HCT116 (cell line): ENCODE measurements around the gene ARHGEF1. TPM values are rescaled to one million over a fixed set of nuclear protein-coding genes. Genes with fewer than 3 reads are reported as not detected.

Experiments
- ATAC-seq: fragments of 200-7000 bp; cut with Tn5 transposase; 2 replicates; pipeline ENCODE4 v1.9.1; 2020; ENCODE audit warnings: mild to moderate bottlenecking, moderate library complexity
- BruUV-seq: library from RNA; stranded (reverse); fragments of 400-500 nt; replicated peaks from 2 replicates; lab custom pipeline; 2021; lab: Mats Ljungman, UMichigan
- CTCF ChIA-PET: fragments of 300-600 bp; sonication (Branson Sonifier 250); formaldehyde crosslinking; loops from one replicate; lab custom pipeline; 2021; ENCODE audit warnings: antibody characterized with exemption; lab: Charles Lee
- POLR2A ChIA-PET: fragments of 300-600, 350-600 bp; sonication (Branson Sonifier 250); formaldehyde crosslinking; loops from one replicate; lab custom pipeline; 2021; ENCODE audit warnings: antibody characterized with exemption; lab: Charles Lee
- RAD21 ChIA-PET, 2 experiments: fragments of 300-600 bp; sonication (Branson Sonifier 250); formaldehyde crosslinking; loops; one replicate each; lab custom pipeline; 2023; ENCODE audit warnings: low total read pairs in 2 of 2; ENCODE audit not compliant: uncharacterized antibody in 2 of 2, unreplicated experiment in 2 of 2, low non-redundant PET in 1 of 2; lab: Charles Lee
- DNase-seq: peaks from one replicate; pipeline ENCODE4 v3.0.0-alpha.2; 2010; ENCODE audit warnings: low read depth, low spot score
- H2AFZ ChIP-seq: fragments of 200-600 bp; shearing (Covaris generic), sonication (generic); 2 replicates; pipeline ENCODE4 v1.6.1; 2017; ENCODE audit warnings: low read depth, mixed run types, mixed read lengths, antibody characterized with exemption, low read length; ENCODE audit not compliant: poor library complexity, severe bottlenecking
- H3K27ac ChIP-seq: 2 replicates; pipeline ENCODE4 v1.5.1; 2012; ENCODE audit warnings: low read depth, low read length
- H3K27me3 ChIP-seq: fragments of 200-600 bp; sonication (generic); 2 replicates; pipeline ENCODE4 v1.6.1; 2016; ENCODE audit warnings: mixed run types, low read length, mixed read lengths; ENCODE audit not compliant: insufficient read depth
- H3K36me3 ChIP-seq, 2 experiments: fragments of 200-500 bp in 1 of 2; fragments of 200-600 bp in 1 of 2; sonication (Bioruptor generic) in 1 of 2; sonication (generic) in 1 of 2; 2 replicates each; pipeline versions ENCODE4 v1.5.1 to v1.6.1; 2014 to 2016; ENCODE audit warnings: low read length in 2 of 2, inconsistent platforms in 1 of 2, mixed read lengths in 1 of 2, mixed run types in 1 of 2; ENCODE audit not compliant: insufficient read depth in 2 of 2, control insufficient read depth in 1 of 2
- H3K4me1 ChIP-seq, 2 experiments: fragments of 200-600 bp in 1 of 2; sonication (generic) in 1 of 2; 2 replicates each; pipeline versions ENCODE4 v1.5.1 to v1.6.1; 2012 to 2017; ENCODE audit warnings: low read length in 2 of 2, inconsistent platforms in 1 of 2, mild to moderate bottlenecking in 1 of 2, mixed read lengths in 1 of 2, mixed run types in 1 of 2, moderate library complexity in 1 of 2; ENCODE audit not compliant: insufficient read depth in 2 of 2, control insufficient read depth in 1 of 2
- H3K4me2 ChIP-seq: fragments of 200-600 bp; sonication (generic); 2 replicates; pipeline ENCODE4 v1.6.1; 2017; ENCODE audit warnings: mixed run types, low read length, mixed read lengths
- H3K4me3 ChIP-seq, 2 experiments: fragments of 200-600 bp in 1 of 2; sonication (generic) in 1 of 2; replicated peaks in 1 of 2; 2 replicates each; pipeline ENCODE4 v1.5.1; 2011 to 2016; ENCODE audit warnings: low read length in 2 of 2, control low read depth in 1 of 2, low read depth in 1 of 2, mild to moderate bottlenecking in 1 of 2, mixed read lengths in 1 of 2, mixed run types in 1 of 2
- H3K79me2 ChIP-seq: fragments of 200-600 bp; sonication (generic); 2 replicates; pipeline ENCODE4 v1.6.1; 2017; ENCODE audit warnings: mild to moderate bottlenecking, mixed run types, low read length, moderate library complexity, mixed read lengths; ENCODE audit not compliant: insufficient read depth
- H3K9ac ChIP-seq: fragments of 200-600 bp; sonication (generic); 2 replicates; pipeline ENCODE4 v1.6.1; 2016; ENCODE audit warnings: low read length, mixed read lengths
- H3K9me2 ChIP-seq: fragments of 200-600 bp; sonication (generic), shearing (Covaris generic); 2 replicates; pipeline ENCODE4 v1.6.1; 2017; ENCODE audit warnings: mixed run types, mild to moderate bottlenecking, moderate library complexity; ENCODE audit not compliant: insufficient read depth
- H3K9me3 ChIP-seq, 2 experiments: fragments of 200-500 bp in 1 of 2; fragments of 200-600 bp in 1 of 2; sonication (Bioruptor generic) in 1 of 2; sonication (generic) in 1 of 2; 2 replicates each; pipeline ENCODE4 v1.6.1; 2014 to 2017; ENCODE audit warnings: low read length in 2 of 2, mixed read lengths in 2 of 2, inconsistent platforms in 1 of 2, low read depth in 1 of 2, mild to moderate bottlenecking in 1 of 2, mixed run types in 1 of 2, moderate library complexity in 1 of 2; ENCODE audit not compliant: control insufficient read depth in 1 of 2, insufficient read depth in 1 of 2
- H4K20me1 ChIP-seq: fragments of 200-600 bp; sonication (generic), shearing (Covaris generic); 2 replicates; pipeline ENCODE4 v1.6.1; 2017; ENCODE audit warnings: mixed run types, mild to moderate bottlenecking, moderate library complexity; ENCODE audit not compliant: insufficient read depth
- EGR1 ChIP-seq: IDR thresholded peaks from 2 replicates; pipeline ENCODE4 v1.6.1; 2012; ENCODE audit warnings: low read depth
- EZH2 ChIP-seq: fragments of 200-600 bp; sonication (generic); IDR thresholded peaks from 2 replicates; pipeline ENCODE4 v1.6.1; 2017; ENCODE audit warnings: antibody characterized with exemption, mixed run types
- EZH2phosphoT487 ChIP-seq: fragments of 200-600 bp; IDR thresholded peaks from 2 replicates; pipeline ENCODE4 v1.6.1; 2018; ENCODE audit warnings: antibody characterized with exemption, borderline replicate concordance
- RAD21 ChIP-seq: IDR thresholded peaks from 2 replicates; pipeline ENCODE4 v1.6.1; 2012; ENCODE audit warnings: low read depth, mild to moderate bottlenecking
- SRF ChIP-seq: IDR thresholded peaks from 2 replicates; pipeline ENCODE4 v1.6.1; 2012; ENCODE audit warnings: low read depth
- TCF7L2 ChIP-seq: IDR thresholded peaks from 2 replicates; pipeline ENCODE4 v1.7.0; 2011; ENCODE audit warnings: borderline replicate concordance, inconsistent platforms; ENCODE audit not compliant: insufficient read depth, insufficient read length; ENCODE audit errors: extremely low read depth
- ZFX ChIP-seq: fragments of 450-650 bp; IDR thresholded peaks from 2 replicates; pipeline ENCODE4 v1.6.1; 2017
- ZNF274 ChIP-seq: fragments of 200-500 bp; sonication (Bioruptor generic); IDR thresholded peaks from 2 replicates; pipeline ENCODE4 v1.6.1; 2014; ENCODE audit warnings: mild to moderate bottlenecking, low read depth, low read length, inconsistent platforms
- intact Hi-C: fragments of 100-400 bp; cut with micrococcal nuclease; formaldehyde crosslinking; loops from 2 replicates; pipeline ENCODE4 v1.10.0; 2022
- total RNA-seq: library from RNA; stranded (reverse); gene quantifications from one replicate; pipeline ENCODE4 v1.2.1, GENCODE V29; 2021; ENCODE audit not compliant: unreplicated experiment
- TF ChIP-seq, protein P1 (sequence below): IDR thresholded peaks from 2 replicates; pipeline ENCODE4 v1.6.1; 2012; ENCODE audit warnings: low read depth
- TF ChIP-seq, protein P2 (sequence below): IDR thresholded peaks from 2 replicates; pipeline ENCODE4 v1.6.1; 2012
- TF ChIP-seq, protein P3 (sequence below): IDR thresholded peaks from 2 replicates; pipeline ENCODE4 v1.6.1; 2011; ENCODE audit warnings: mild to moderate bottlenecking, low read length, moderate library complexity; ENCODE audit not compliant: insufficient replicate concordance; ENCODE audit errors: extremely low read depth

ARHGEF1 gene
- total RNA-seq, 1 experiment from 2014 or later, result 110 TPM

DNA sequence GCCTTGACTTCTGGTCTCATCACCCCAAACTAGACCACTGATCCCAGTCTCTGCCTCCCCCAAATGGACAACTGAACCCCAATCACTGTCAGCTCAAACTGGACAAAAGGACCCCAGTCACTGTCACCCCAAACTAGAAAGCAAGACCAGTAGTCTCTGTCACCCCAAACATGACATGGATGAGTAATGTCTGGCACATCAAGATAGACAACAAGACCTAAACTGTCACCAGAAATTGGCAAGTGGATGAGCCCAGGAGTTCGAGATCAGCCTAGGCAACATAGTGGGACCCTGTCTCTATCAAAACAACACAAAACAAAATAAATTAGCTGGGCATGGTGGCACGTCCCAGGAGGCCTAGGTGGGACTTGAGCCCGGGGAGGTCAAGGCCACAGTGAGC, 64.1 kb downstream of the ARHGEF1 start:
- ChIA-PET POLR2A (interaction anchor here (1.2 kb wide), 1 partner anchor 63 kb away, joined by 3 read pairs; no protein-coding TSS in a partner anchor), CTCF (interaction anchor here (0.8 kb wide), 1 partner anchor 74 kb away, joined by 3 read pairs; no protein-coding TSS in a partner anchor), RAD21 (no interaction called here)
- TF ChIP-seq, protein P1, sequence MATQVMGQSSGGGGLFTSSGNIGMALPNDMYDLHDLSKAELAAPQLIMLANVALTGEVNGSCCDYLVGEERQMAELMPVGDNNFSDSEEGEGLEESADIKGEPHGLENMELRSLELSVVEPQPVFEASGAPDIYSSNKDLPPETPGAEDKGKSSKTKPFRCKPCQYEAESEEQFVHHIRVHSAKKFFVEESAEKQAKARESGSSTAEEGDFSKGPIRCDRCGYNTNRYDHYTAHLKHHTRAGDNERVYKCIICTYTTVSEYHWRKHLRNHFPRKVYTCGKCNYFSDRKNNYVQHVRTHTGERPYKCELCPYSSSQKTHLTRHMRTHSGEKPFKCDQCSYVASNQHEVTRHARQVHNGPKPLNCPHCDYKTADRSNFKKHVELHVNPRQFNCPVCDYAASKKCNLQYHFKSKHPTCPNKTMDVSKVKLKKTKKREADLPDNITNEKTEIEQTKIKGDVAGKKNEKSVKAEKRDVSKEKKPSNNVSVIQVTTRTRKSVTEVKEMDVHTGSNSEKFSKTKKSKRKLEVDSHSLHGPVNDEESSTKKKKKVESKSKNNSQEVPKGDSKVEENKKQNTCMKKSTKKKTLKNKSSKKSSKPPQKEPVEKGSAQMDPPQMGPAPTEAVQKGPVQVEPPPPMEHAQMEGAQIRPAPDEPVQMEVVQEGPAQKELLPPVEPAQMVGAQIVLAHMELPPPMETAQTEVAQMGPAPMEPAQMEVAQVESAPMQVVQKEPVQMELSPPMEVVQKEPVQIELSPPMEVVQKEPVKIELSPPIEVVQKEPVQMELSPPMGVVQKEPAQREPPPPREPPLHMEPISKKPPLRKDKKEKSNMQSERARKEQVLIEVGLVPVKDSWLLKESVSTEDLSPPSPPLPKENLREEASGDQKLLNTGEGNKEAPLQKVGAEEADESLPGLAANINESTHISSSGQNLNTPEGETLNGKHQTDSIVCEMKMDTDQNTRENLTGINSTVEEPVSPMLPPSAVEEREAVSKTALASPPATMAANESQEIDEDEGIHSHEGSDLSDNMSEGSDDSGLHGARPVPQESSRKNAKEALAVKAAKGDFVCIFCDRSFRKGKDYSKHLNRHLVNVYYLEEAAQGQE, result no peak
- TF ChIP-seq, protein P2, sequence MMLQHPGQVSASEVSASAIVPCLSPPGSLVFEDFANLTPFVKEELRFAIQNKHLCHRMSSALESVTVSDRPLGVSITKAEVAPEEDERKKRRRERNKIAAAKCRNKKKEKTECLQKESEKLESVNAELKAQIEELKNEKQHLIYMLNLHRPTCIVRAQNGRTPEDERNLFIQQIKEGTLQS, result no peak
- TF ChIP-seq TCF7L2 (no peak), RAD21 (no peak), EGR1 (no peak), SRF (no peak), ZNF274 (no peak), EZH2 (no peak), ZFX (no peak), EZH2phosphoT487 (no peak)
- TF ChIP-seq, protein P3, sequence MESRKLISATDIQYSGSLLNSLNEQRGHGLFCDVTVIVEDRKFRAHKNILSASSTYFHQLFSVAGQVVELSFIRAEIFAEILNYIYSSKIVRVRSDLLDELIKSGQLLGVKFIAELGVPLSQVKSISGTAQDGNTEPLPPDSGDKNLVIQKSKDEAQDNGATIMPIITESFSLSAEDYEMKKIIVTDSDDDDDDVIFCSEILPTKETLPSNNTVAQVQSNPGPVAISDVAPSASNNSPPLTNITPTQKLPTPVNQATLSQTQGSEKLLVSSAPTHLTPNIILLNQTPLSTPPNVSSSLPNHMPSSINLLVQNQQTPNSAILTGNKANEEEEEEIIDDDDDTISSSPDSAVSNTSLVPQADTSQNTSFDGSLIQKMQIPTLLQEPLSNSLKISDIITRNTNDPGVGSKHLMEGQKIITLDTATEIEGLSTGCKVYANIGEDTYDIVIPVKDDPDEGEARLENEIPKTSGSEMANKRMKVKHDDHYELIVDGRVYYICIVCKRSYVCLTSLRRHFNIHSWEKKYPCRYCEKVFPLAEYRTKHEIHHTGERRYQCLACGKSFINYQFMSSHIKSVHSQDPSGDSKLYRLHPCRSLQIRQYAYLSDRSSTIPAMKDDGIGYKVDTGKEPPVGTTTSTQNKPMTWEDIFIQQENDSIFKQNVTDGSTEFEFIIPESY, result no peak
- H3K27me3 ChIP-seq, result no peaks in the 10 kb centered on the region
- H3K4me3 ChIP-seq, result no peak overlapping the region
- no peaks in the 10 kb centered on the region for H3K36me3 ChIP-seq
- no peaks in the 10 kb centered on the region for H3K9me2 ChIP-seq
- intact Hi-C loops, result no loop called here
- H3K27ac ChIP-seq, result no peak overlapping the region
- no TSS peak for BruUV-seq
- no peak overlapping the region for H2AFZ ChIP-seq
- no peak for DNase-seq
- H3K9me3 ChIP-seq, result no peaks in the 10 kb centered on the region
- H3K4me2 ChIP-seq, result no peak overlapping the region
- H4K20me1 ChIP-seq, result no peaks in the 10 kb centered on the region
- H3K9ac ChIP-seq, result no peak overlapping the region
- peaks cover 0 to 7% of the 10 kb centered on the region in 2 experiments; a peak in 1 of 4 replicates for H3K4me1 ChIP-seq
- no peak for ATAC-seq
- H3K79me2 ChIP-seq, result no peaks in the 10 kb centered on the region
